Measurements from ENCODE around the gene SLC16A10. TPM values are rescaled to one million over a fixed set of nuclear protein-coding genes. Genes with fewer than 3 reads are reported as not detected.

The SLC16A10 gene, protein sequence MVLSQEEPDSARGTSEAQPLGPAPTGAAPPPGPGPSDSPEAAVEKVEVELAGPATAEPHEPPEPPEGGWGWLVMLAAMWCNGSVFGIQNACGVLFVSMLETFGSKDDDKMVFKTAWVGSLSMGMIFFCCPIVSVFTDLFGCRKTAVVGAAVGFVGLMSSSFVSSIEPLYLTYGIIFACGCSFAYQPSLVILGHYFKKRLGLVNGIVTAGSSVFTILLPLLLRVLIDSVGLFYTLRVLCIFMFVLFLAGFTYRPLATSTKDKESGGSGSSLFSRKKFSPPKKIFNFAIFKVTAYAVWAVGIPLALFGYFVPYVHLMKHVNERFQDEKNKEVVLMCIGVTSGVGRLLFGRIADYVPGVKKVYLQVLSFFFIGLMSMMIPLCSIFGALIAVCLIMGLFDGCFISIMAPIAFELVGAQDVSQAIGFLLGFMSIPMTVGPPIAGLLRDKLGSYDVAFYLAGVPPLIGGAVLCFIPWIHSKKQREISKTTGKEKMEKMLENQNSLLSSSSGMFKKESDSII
- not detected in 2 replicates for total RNA-seq

DNA sequence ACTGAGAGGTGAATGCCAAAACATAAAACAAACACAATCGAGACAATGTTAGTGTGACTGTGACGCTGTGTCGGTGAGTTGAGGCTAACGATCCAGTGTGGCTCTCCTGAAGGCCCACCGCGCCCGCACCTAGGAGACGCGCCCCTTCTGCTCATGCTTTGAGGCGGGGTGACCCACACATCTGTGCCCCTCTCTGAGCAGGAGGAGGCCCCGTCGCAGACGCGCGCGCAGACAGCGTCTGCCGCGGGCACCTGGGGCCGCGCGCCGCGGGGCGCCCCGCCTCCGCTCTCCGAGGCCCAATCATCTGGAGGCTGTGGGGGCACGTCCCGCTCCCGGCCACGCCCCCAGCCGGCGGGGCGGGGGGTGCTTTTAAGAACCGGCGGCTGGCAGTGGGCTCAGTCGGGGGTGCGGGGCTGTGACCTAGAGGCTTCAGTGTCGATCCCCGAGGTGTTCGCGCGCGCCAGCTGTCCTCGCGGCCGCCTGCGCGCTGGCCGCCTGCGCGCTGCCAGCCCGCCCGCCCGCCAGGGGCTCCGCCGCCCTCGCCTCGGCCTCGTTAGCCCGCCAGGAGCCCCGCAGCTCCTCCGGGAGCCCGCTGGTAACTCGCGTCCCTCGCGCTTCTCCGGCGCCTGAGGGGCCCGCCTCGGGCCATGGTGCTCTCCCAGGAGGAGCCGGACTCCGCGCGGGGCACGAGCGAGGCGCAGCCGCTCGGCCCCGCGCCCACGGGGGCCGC is at the start of gene SLC16A10:
SLC16A10 (plus strand) TSS at position 398 of the 730 bp plus-strand sequence; CDS start at position 648, 250 bp downstream.

Other genes with a start within 250 kb of the SLC16A10 start
- 69.9 and 163 TPM in 2 replicates for gene AMD1, start 212.7 kb upstream of the SLC16A10 start, total RNA-seq
- gene GTF3C6, start 128.8 kb upstream of the SLC16A10 start, total RNA-seq, result 26.4 and 34.0 TPM in 2 replicates
- 33.3 and 40.3 TPM in 2 replicates for gene RPF2, start 105.5 kb upstream of the SLC16A10 start, total RNA-seq

Data from tracheal epithelial cell (primary cell).